Adrenal gland (tissue), 12 donors: Measurements from ENCODE around the gene TMEM235. TPM values are rescaled to one million over a fixed set of nuclear protein-coding genes. Genes with fewer than 3 reads are reported as not detected.

Source experiments
- DNase-seq, 7 donors: peaks; one replicate each; pipeline ENCODE4 v3.0.0-alpha.2; 2019 to 2020
- H3K27ac ChIP-seq, 5 donors: fragments of 200-600 bp; sonication (generic) in 4 of 5; 1 replicate in 3 of 5; 2 replicates in 2 of 5; pipeline versions ENCODE4 v1.5.1 to v1.8.0; 2016 to 2020; ENCODE audit warnings: mild to moderate bottlenecking in 1 of 5
- H3K27me3 ChIP-seq: fragments of 200-600 bp; 2 replicates; pipeline ENCODE4 v1.8.0; 2021
- H3K36me3 ChIP-seq, 2 donors: fragments of 200-600 bp; replicated peaks in 1 of 2; 1 replicate in 1 of 2; 2 replicates in 1 of 2; pipeline versions ENCODE4 v1.5.1 to v1.8.0; 2018 to 2022
- H3K4me1 ChIP-seq, 2 donors: fragments of 200-600 bp; replicated peaks in 1 of 2; 1 replicate in 1 of 2; 2 replicates in 1 of 2; pipeline versions ENCODE4 v1.5.1 to v1.8.0; 2018 to 2021
- H3K4me3 ChIP-seq, 4 donors: fragments of 200-600 bp; sonication (generic) in 3 of 4; one replicate each; pipeline ENCODE4 v1.5.1; 2016 to 2018
- H3K9me3 ChIP-seq, 3 donors: fragments of 200-600 bp; sonication (generic) in 1 of 3; replicated peaks in 1 of 3; 1 replicate in 2 of 3; 2 replicates in 1 of 3; pipeline versions ENCODE4 v1.5.1 to v1.8.0; 2016 to 2021
- POLR2A ChIP-seq, 2 donors: fragments of 450-650 bp; IDR thresholded peaks; one replicate each; pipeline ENCODE4 v1.6.1; 2017; ENCODE audit warnings: antibody characterized with exemption in 2 of 2, mild to moderate bottlenecking in 2 of 2, moderate library complexity in 1 of 2
- WGBS, 4 donors: extraction: QIAGEN DNeasy Blood & Tissue Kit in 2 of 4; methylation state at CpG; one replicate each; pipeline versions ENCODE4 v1.1.5 to v1.1.7; 2013 to 2017; 5-methylcytosine and 5-hydroxymethylcytosine counted together
- intact Hi-C, 2 donors: fragments of 100-400 bp; cut with DNase I; formaldehyde crosslinking; loops; one replicate each; pipeline versions ENCODE4 v1.14.1 to v1.15.0; 2022 to 2023
- polyA plus RNA-seq, 3 donors: library from polyadenylated mRNA; stranded (reverse); fragments of 200-250 nt in 2 of 3; fragments of 350-450 nt in 1 of 3; fragmentation: Illumina TruSeq in 1 of 3; extraction: RNeasy Lipid Tissue Mini Kit (QIAGEN cat#74804) in 1 of 3; gene quantifications; one replicate each; pipeline ENCODE4 v1.2.3, GENCODE V29; 2013 to 2014
- total RNA-seq, 9 donors: library from RNA; depleted of rRNA in 4 of 9; stranded (reverse); fragments of >200 nt in 4 of 9; fragments of 120-200 nt in 1 of 9; fragmentation: NEBNext Ultra II Directional in 1 of 9; extraction: Animal tissue kit (Norgen Biotek cat#: 25700) in 1 of 9; gene quantifications; one replicate each; pipeline versions ENCODE4 v1.1.0 to v1.2.4, GENCODE V29; 2013 to 2023
- TF ChIP-seq, protein P1 (sequence below), 6 experiments: fragments of 450-650 bp in 4 of 6; fragments of 200-600 bp in 2 of 6; sonication (generic) in 1 of 6; IDR thresholded peaks; 1 replicate in 5 of 6; 2 replicates in 1 of 6; pipeline versions ENCODE4 v1.5.1 to v1.8.0; 2016 to 2021; ENCODE audit warnings: antibody characterized with exemption in 6 of 6, mild to moderate bottlenecking in 2 of 6, moderate library complexity in 1 of 6
- donor health status: healthy with polysubstance abuse.
- donor health status: Bipolar disorder and iron deficiency.
- donor health status: DM: yes; HTN: yes; CAD: no.
- donor health status: DM: no; HTN: no; CAD: no.
- donor health status: DM: no; HTN: no; CAD: no.
- donor health status: DM: yes; HTN: yes; CAD: no.

Gene TMEM235
- total and polyA plus RNA-seq, 12 donors, result 0.07 TPM; not detected in 11

GRCh38 chr17:78205124-78205775 is 26.2 kb upstream of the TMEM235 start:
- Histone ChIP-seq H3K4me1 (no peaks in the 10 kb centered on the region), H3K27ac (no peak overlapping the region), H3K4me3 (no peak overlapping the region), H3K27me3 (no peaks in the 10 kb centered on the region), H3K36me3 (no peaks in the 10 kb centered on the region), H3K9me3 (no peaks in the 10 kb centered on the region)
- DNase-seq, result no peak
- TF ChIP-seq, protein P1, sequence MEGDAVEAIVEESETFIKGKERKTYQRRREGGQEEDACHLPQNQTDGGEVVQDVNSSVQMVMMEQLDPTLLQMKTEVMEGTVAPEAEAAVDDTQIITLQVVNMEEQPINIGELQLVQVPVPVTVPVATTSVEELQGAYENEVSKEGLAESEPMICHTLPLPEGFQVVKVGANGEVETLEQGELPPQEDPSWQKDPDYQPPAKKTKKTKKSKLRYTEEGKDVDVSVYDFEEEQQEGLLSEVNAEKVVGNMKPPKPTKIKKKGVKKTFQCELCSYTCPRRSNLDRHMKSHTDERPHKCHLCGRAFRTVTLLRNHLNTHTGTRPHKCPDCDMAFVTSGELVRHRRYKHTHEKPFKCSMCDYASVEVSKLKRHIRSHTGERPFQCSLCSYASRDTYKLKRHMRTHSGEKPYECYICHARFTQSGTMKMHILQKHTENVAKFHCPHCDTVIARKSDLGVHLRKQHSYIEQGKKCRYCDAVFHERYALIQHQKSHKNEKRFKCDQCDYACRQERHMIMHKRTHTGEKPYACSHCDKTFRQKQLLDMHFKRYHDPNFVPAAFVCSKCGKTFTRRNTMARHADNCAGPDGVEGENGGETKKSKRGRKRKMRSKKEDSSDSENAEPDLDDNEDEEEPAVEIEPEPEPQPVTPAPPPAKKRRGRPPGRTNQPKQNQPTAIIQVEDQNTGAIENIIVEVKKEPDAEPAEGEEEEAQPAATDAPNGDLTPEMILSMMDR (IDR thresholded peaks at IDR 0.05), result no peak
- TF ChIP-seq POLR2A (IDR thresholded peaks at IDR 0.05), result no peak
- intact Hi-C loops, result no loop called here
- WGBS, 4 donors, result 82 to 90% (median 86%) methylated on average over 10 to 17 of the region's 17 CpGs

DNA sequence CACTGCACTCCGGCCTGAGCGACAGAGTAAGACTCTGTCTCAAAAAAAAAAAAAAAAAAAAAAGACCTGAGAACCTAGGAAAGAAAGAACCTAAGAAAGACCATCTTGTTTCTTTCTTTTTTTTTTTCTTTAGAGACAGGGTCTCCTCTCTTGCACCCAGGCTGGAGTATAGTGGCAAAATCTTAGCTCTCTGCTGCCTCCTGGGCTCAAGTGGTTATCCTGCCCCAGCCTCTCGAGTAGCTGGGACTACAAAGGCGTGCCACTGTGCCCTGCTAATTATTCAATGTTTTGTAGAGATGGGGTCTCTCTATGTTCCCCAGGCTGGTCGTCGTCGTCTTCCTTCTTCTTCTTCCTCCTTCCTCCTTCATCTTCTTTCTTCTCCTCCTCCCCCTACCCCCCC is 25.1 kb upstream of the TMEM235 start:
- Histone ChIP-seq H3K4me3 (no peak overlapping the region), H3K36me3 (no peaks in the 10 kb centered on the region), H3K27me3 (no peaks in the 10 kb centered on the region), H3K9me3 (no peaks in the 10 kb centered on the region), H3K27ac (no peak overlapping the region), H3K4me1 (no peaks in the 10 kb centered on the region)
- no peak for TF ChIP-seq POLR2A (IDR thresholded peaks at IDR 0.05)
- TF ChIP-seq, protein P1 (IDR thresholded peaks at IDR 0.05), result no peak
- WGBS, 4 donors, result 77 to 87% (median 80%) methylated on average over 7 of the region's 7 CpGs
- no peak for DNase-seq
- intact Hi-C loops, result no loop called here

DNA sequence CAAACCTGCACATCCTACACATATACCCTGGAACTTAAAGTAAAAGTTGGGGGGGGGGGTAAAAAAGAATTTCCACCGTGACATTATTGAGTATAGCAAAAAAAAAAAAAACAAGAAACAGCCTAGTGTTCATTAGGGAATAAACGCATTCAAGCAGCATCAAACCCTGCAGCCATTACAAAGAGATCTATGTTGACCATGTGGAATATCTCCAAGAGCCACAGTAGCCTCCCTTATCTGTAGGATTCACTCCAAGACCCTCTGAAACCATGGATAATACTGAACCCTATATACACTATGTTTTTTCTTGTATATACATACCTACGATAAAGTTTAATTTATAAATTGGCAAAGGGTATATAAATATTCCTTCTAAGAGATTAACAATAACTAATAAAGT is 22.9 kb upstream of the TMEM235 start:
- TF ChIP-seq, protein P1 (IDR thresholded peaks at IDR 0.05), result no peak
- no peak for TF ChIP-seq POLR2A (IDR thresholded peaks at IDR 0.05)
- no peaks in the 10 kb centered on the region for H3K9me3 ChIP-seq
- no peaks in the 10 kb centered on the region for H3K36me3 ChIP-seq
- DNase-seq, result no peak
- intact Hi-C loops, result no loop called here
- H3K4me1 ChIP-seq, result no peaks in the 10 kb centered on the region
- no peak overlapping the region for H3K4me3 ChIP-seq
- WGBS, 4 donors, result 64 to 86% (median 78%) methylated on average over 3 of the region's 3 CpGs
- no peaks in the 10 kb centered on the region for H3K27me3 ChIP-seq
- no peak overlapping the region for H3K27ac ChIP-seq

GRCh38 chr17:78210111-78210510 is 21.3 kb upstream of the TMEM235 start:
- Histone ChIP-seq H3K36me3 (no peaks in the 10 kb centered on the region), H3K9me3 (no peaks in the 10 kb centered on the region), H3K27ac (no peak overlapping the region), H3K4me3 (no peak overlapping the region), H3K4me1 (peaks cover 5 to 6% of the 10 kb centered on the region in 2 donors), H3K27me3 (no peaks in the 10 kb centered on the region)
- WGBS, 4 donors, result 67 to 81% (median 74%) methylated on average over 10 of the region's 10 CpGs
- intact Hi-C loops, result no loop called here
- no peak for DNase-seq
- TF ChIP-seq, protein P1 (IDR thresholded peaks at IDR 0.05), result no peak
- no peak for TF ChIP-seq POLR2A (IDR thresholded peaks at IDR 0.05)
